Measurements from ENCODE around the gene PAX2.
A peak's percentile ranks its signal among the peaks of the same experiment; 100 is the strongest.

PAX2 gene

DNA sequence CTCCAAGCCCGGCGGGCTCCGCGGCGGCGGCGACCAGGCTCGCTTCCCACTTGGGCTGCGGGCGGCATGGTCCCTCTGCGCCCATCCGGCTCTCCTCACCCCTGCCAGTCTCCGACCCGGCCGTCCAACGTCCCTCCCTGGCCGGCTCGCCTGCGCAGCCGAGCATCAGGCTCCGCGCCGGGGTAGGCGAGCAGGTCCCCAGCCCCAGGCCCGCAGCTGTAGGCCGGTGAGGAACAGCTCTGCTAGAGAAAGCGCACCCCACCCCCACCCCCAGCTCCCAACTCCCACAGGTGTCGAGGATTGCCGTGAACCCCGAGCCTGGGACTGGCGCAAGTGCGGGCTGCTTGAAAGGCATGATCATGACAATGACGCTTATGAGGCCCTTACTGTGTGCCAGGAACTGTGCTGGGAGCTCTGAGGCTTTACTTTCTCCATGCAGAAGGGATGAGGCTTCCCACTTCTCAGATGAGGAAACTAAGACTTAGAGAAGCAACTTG, 20.8 kb upstream of the PAX2 start:
- Histone ChIP-seq H3K27me3 (ENCODE audit: control insufficient read depth in 1 of 2, insufficient read depth in 2 of 2, low read length in 2 of 2) (peaks cover 71 to 82% of the 10 kb centered on the region in 2 donors), H3K4me1 (ENCODE audit: control insufficient read depth in 1 of 2, insufficient read depth in 2 of 2, low read length in 2 of 2) (peaks cover 0 to 6% of the 10 kb centered on the region in 2 donors), H3K9me3 (ENCODE audit: control insufficient read depth in 1 of 2, low read length in 2 of 2) (no peaks in the 10 kb centered on the region), H3K27ac (ENCODE audit: low read depth, low read length) (no peak overlapping the region), H3K36me3 (ENCODE audit: control insufficient read depth in 1 of 2, insufficient read depth in 2 of 2, low read length in 2 of 2) (no peaks in the 10 kb centered on the region), H3K9ac (ENCODE audit: low read depth in 1 of 2, low read length in 2 of 2) (no peak overlapping the region), H3K4me3 (ENCODE audit: low read depth in 1 of 2, low read length in 2 of 2) (no peak overlapping the region)

DNA sequence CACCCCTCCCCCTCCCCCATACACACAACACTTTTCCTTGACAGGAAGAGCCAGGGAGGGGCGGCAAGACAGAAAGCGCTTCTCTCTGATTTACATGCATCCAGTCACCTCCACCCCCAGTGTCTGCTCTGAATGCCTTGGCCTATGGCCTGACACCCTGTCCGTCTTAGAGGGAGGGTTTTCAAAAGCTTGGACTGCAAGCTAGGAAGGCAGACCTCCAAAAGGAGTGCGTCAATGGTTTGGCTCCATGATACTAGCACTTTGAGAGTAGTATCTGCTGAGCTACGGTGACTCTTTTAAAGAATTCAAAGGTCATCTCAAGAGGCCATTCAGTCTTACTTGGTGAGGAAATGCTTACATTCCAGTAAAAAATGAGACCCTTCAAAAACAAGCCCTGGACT, 20.3 kb upstream of the PAX2 start:
- H3K27me3 ChIP-seq (ENCODE audit: control insufficient read depth in 1 of 2, insufficient read depth in 2 of 2, low read length in 2 of 2), result peaks cover 72 to 83% of the 10 kb centered on the region in 2 donors

GRCh38 chr10:100725869-100726426, 19.4 kb upstream of the PAX2 start:
- no peaks in the 10 kb centered on the region for H3K36me3 ChIP-seq (ENCODE audit: control insufficient read depth in 1 of 2, insufficient read depth in 2 of 2, low read length in 2 of 2)
- H3K27me3 ChIP-seq (ENCODE audit: control insufficient read depth in 1 of 2, insufficient read depth in 2 of 2, low read length in 2 of 2), result peaks cover 73 to 82% of the 10 kb centered on the region in 2 donors
- H3K4me3 ChIP-seq (ENCODE audit: low read depth in 1 of 2, low read length in 2 of 2), result no peak overlapping the region
- H3K9me3 ChIP-seq (ENCODE audit: control insufficient read depth in 1 of 2, low read length in 2 of 2), result no peaks in the 10 kb centered on the region
- no peak overlapping the region for H3K27ac ChIP-seq (ENCODE audit: low read depth, low read length)
- H3K9ac ChIP-seq (ENCODE audit: low read depth in 1 of 2, low read length in 2 of 2), result no peak overlapping the region
- H3K4me1 ChIP-seq (ENCODE audit: control insufficient read depth in 1 of 2, insufficient read depth in 2 of 2, low read length in 2 of 2), result peaks cover 9 to 18% of the 10 kb centered on the region in 2 donors

More for the DNA sequence above, 20.3 kb upstream of the PAX2 start:
- no peaks in the 10 kb centered on the region for H3K36me3 ChIP-seq (ENCODE audit: control insufficient read depth in 1 of 2, insufficient read depth in 2 of 2, low read length in 2 of 2)
- no peak overlapping the region for H3K9ac ChIP-seq (ENCODE audit: low read depth in 1 of 2, low read length in 2 of 2)
- H3K4me1 ChIP-seq (ENCODE audit: control insufficient read depth in 1 of 2, insufficient read depth in 2 of 2, low read length in 2 of 2), result peaks cover under 1 to 11% of the 10 kb centered on the region in 2 donors
- no peaks in the 10 kb centered on the region for H3K9me3 ChIP-seq (ENCODE audit: control insufficient read depth in 1 of 2, low read length in 2 of 2)
- no peak overlapping the region for H3K4me3 ChIP-seq (ENCODE audit: low read depth in 1 of 2, low read length in 2 of 2)
- no peak overlapping the region for H3K27ac ChIP-seq (ENCODE audit: low read depth, low read length)

DNA sequence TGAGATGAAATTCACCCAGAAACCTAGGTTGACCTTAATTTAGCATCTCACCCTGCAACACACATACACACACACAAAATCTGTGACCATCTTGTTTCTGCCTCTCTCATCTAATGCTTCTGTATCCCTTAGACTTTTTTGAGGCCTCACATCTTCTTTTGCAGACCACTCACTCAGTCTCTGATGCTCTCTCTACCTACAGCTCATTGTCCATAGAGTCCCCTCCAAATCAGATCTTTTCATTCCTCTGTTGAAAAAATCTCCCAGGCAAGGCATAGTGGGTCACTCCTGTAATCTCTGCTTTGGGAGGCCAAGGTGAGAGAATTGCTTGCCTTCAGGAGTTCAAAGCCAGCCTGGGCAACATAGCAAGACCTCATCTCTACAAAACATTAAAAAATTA, 17.6 kb upstream of the PAX2 start:
- Histone ChIP-seq H3K9me3 (ENCODE audit: control insufficient read depth in 1 of 2, low read length in 2 of 2) (no peaks in the 10 kb centered on the region), H3K36me3 (ENCODE audit: control insufficient read depth in 1 of 2, insufficient read depth in 2 of 2, low read length in 2 of 2) (no peaks in the 10 kb centered on the region), H3K4me1 (ENCODE audit: control insufficient read depth in 1 of 2, insufficient read depth in 2 of 2, low read length in 2 of 2) (peaks cover 16 to 25% of the 10 kb centered on the region in 2 donors), H3K27ac (ENCODE audit: low read depth, low read length) (no peak overlapping the region), H3K9ac (ENCODE audit: low read depth in 1 of 2, low read length in 2 of 2) (no peak overlapping the region), H3K4me3 (ENCODE audit: low read depth in 1 of 2, low read length in 2 of 2) (no peak overlapping the region), H3K27me3 (ENCODE audit: control insufficient read depth in 1 of 2, insufficient read depth in 2 of 2, low read length in 2 of 2) (peaks cover 79 to 88% of the 10 kb centered on the region in 2 donors)

- H3K4me1 ChIP-seq (ENCODE audit: control insufficient read depth in 1 of 2, insufficient read depth in 2 of 2, low read length in 2 of 2), result peaks cover 16 to 25% of the 10 kb centered on the region in 2 donors
- H3K36me3 ChIP-seq (ENCODE audit: control insufficient read depth in 1 of 2, insufficient read depth in 2 of 2, low read length in 2 of 2), result no peaks in the 10 kb centered on the region
- H3K4me3 ChIP-seq (ENCODE audit: low read depth in 1 of 2, low read length in 2 of 2), result no peak overlapping the region
- H3K27me3 ChIP-seq (ENCODE audit: control insufficient read depth in 1 of 2, insufficient read depth in 2 of 2, low read length in 2 of 2), result peaks cover 83 to 86% of the 10 kb centered on the region in 2 donors
- H3K9ac ChIP-seq (ENCODE audit: low read depth in 1 of 2, low read length in 2 of 2), result no peak overlapping the region
- H3K27ac ChIP-seq (ENCODE audit: low read depth, low read length), result no peak overlapping the region
- no peaks in the 10 kb centered on the region for H3K9me3 ChIP-seq (ENCODE audit: control insufficient read depth in 1 of 2, low read length in 2 of 2)
Observed at GRCh38 chr10:100728928-100729861, 16.2 kb upstream of the PAX2 start.

GRCh38 chr10:100729862-100730724, 15.3 kb upstream of the PAX2 start:
- peak overlapping the region; percentile 29 to 40 for H3K4me3 ChIP-seq (ENCODE audit: low read depth in 1 of 2, low read length in 2 of 2)
- no peak overlapping the region for H3K9ac ChIP-seq (ENCODE audit: low read depth in 1 of 2, low read length in 2 of 2)
- peaks cover 85 to 89% of the 10 kb centered on the region in 2 donors for H3K27me3 ChIP-seq (ENCODE audit: control insufficient read depth in 1 of 2, insufficient read depth in 2 of 2, low read length in 2 of 2)
- H3K4me1 ChIP-seq (ENCODE audit: control insufficient read depth in 1 of 2, insufficient read depth in 2 of 2, low read length in 2 of 2), result peaks cover 16 to 25% of the 10 kb centered on the region in 2 donors
- H3K9me3 ChIP-seq (ENCODE audit: control insufficient read depth in 1 of 2, low read length in 2 of 2), result no peaks in the 10 kb centered on the region
- H3K27ac ChIP-seq (ENCODE audit: low read depth, low read length), result no peak overlapping the region
- H3K36me3 ChIP-seq (ENCODE audit: control insufficient read depth in 1 of 2, insufficient read depth in 2 of 2, low read length in 2 of 2), result no peaks in the 10 kb centered on the region

- no peak overlapping the region for H3K9ac ChIP-seq (ENCODE audit: low read depth in 1 of 2, low read length in 2 of 2)
- no peaks in the 10 kb centered on the region for H3K36me3 ChIP-seq (ENCODE audit: control insufficient read depth in 1 of 2, insufficient read depth in 2 of 2, low read length in 2 of 2)
- H3K4me1 ChIP-seq (ENCODE audit: control insufficient read depth in 1 of 2, insufficient read depth in 2 of 2, low read length in 2 of 2), result peaks cover 16 to 25% of the 10 kb centered on the region in 2 donors
- H3K27ac ChIP-seq (ENCODE audit: low read depth, low read length), result no peak overlapping the region
- no peaks in the 10 kb centered on the region for H3K9me3 ChIP-seq (ENCODE audit: control insufficient read depth in 1 of 2, low read length in 2 of 2)
- H3K4me3 ChIP-seq (ENCODE audit: low read depth in 1 of 2, low read length in 2 of 2), result peak overlapping the region; percentile 29 to 40
- peaks cover 86 to 89% of the 10 kb centered on the region in 2 donors for H3K27me3 ChIP-seq (ENCODE audit: control insufficient read depth in 1 of 2, insufficient read depth in 2 of 2, low read length in 2 of 2)
Observed at GRCh38 chr10:100730725-100731406, 14.5 kb upstream of the PAX2 start.

DNA sequence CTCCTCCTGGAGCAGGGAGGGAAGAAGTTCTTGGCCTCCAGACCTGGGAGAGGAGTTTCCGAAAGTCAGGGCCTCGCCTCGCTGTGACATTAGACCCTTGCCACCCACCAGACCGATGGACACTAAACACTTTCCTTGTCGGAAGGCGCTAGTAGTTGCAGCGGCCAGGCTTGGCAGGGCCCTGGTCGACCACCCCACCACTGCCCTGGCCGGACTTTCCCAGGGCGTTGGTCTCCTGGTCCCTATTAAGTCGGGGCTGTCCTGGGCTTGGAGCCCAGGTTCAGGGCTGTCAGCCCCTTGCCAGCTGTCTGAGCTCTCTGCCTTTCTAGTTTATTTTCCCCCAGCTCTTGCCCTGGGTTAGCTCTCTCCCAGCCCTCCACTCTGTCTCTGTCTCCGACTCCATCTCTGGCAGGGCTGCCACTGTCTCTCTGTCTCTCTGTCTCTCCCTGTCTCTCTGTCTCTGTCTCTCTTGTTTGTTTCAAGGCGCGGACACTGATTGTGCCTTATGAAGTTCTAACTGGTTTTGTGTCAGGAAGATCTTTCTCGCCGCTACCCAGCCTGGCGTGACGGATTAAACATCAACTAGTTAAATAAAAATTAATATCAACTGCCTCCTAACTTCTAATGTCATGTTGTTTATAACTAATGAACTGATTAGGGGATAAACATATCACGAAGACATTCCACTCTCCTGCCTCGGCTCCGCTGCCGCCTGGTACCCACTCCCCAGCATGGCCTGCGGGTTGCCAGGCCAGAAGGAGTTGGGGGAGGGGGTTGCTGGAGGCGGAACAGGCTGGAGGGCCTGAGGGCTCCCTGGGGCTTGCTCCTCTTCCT, 13.8 kb upstream of the PAX2 start:
- no peaks in the 10 kb centered on the region for H3K36me3 ChIP-seq (ENCODE audit: control insufficient read depth in 1 of 2, insufficient read depth in 2 of 2, low read length in 2 of 2)
- H3K27me3 ChIP-seq (ENCODE audit: control insufficient read depth in 1 of 2, insufficient read depth in 2 of 2, low read length in 2 of 2), result peaks cover 86 to 89% of the 10 kb centered on the region in 2 donors
- peaks cover 16 to 25% of the 10 kb centered on the region in 2 donors for H3K4me1 ChIP-seq (ENCODE audit: control insufficient read depth in 1 of 2, insufficient read depth in 2 of 2, low read length in 2 of 2)
- H3K9me3 ChIP-seq (ENCODE audit: control insufficient read depth in 1 of 2, low read length in 2 of 2), result no peaks in the 10 kb centered on the region
- peak overlapping the region; percentile 14 for H3K27ac ChIP-seq (ENCODE audit: low read depth, low read length)
- peak overlapping the region; percentile 29 to 40 for H3K4me3 ChIP-seq (ENCODE audit: low read depth in 1 of 2, low read length in 2 of 2)
- H3K9ac ChIP-seq (ENCODE audit: low read depth in 1 of 2, low read length in 2 of 2), result no peak overlapping the region

GRCh38 chr10:100732241-100732596, 13.2 kb upstream of the PAX2 start:
- H3K9me3 ChIP-seq (ENCODE audit: control insufficient read depth in 1 of 2, low read length in 2 of 2), result no peaks in the 10 kb centered on the region
- H3K4me1 ChIP-seq (ENCODE audit: control insufficient read depth in 1 of 2, insufficient read depth in 2 of 2, low read length in 2 of 2), result peaks cover 16 to 25% of the 10 kb centered on the region in 2 donors
- no peak overlapping the region for H3K9ac ChIP-seq (ENCODE audit: low read depth in 1 of 2, low read length in 2 of 2)
- H3K27me3 ChIP-seq (ENCODE audit: control insufficient read depth in 1 of 2, insufficient read depth in 2 of 2, low read length in 2 of 2), result peaks cover 88 to 91% of the 10 kb centered on the region in 2 donors
- no peak overlapping the region for H3K27ac ChIP-seq (ENCODE audit: low read depth, low read length)
- H3K36me3 ChIP-seq (ENCODE audit: control insufficient read depth in 1 of 2, insufficient read depth in 2 of 2, low read length in 2 of 2), result no peaks in the 10 kb centered on the region
- no peak overlapping the region for H3K4me3 ChIP-seq (ENCODE audit: low read depth in 1 of 2, low read length in 2 of 2)

All from duodenal mucosa (tissue), 2 donors.